ENCODE data around the gene LRRN3.

- TF ChIP-seq POLR2A (IDR thresholded peaks at IDR 0.05) (no peak), CTCF (IDR thresholded peaks at IDR 0.05) (no peak), POLR2AphosphoS5 (IDR thresholded peaks at IDR 0.05) (no peak)
These were observed 36.1 kb downstream of the LRRN3 start for GRCh38 chr7:111126987-111127386.
